HEK293T (cell line): Measurements from ENCODE around the gene CLMP.

Experiments used
- CTCF ChIA-PET: fragments of 350-600 bp; formaldehyde crosslinking; extraction: SDS; loops from one replicate; lab custom pipeline; 2021; ENCODE audit warnings: antibody characterized with exemption, inconsistent platforms; lab: Yijun Ruan, JAX
- POLR2A ChIA-PET: fragments of 350-600 bp; formaldehyde crosslinking; extraction: SDS; loops from one replicate; lab custom pipeline; 2020; ENCODE audit warnings: antibody characterized with exemption, inconsistent platforms; lab: Yijun Ruan, JAX
- DNase-seq: peaks from one replicate; pipeline ENCODE4 v3.0.0; 2012; ENCODE audit warnings: mixed read lengths; ENCODE audit errors: extremely low spot score
- ARNT ChIP-seq: fragments of 450-650 bp; IDR thresholded peaks from 2 replicates; pipeline ENCODE4 v1.6.1; 2017; ENCODE audit warnings: mild to moderate bottlenecking
- BHLHE40 ChIP-seq: fragments of 450-650 bp; IDR thresholded peaks from 2 replicates; pipeline ENCODE4 v1.6.1; 2016; ENCODE audit warnings: mild to moderate bottlenecking, moderate library complexity, borderline replicate concordance
- CTBP1 ChIP-seq: fragments of 450-650 bp; IDR thresholded peaks from 2 replicates; pipeline ENCODE4 v1.6.1; 2016; ENCODE audit warnings: borderline replicate concordance
- ELF4 ChIP-seq: fragments of 450-650 bp; IDR thresholded peaks from 2 replicates; pipeline ENCODE4 v1.6.1; 2017; ENCODE audit warnings: antibody characterized with exemption
- FOXA1 ChIP-seq: fragments of 450-650 bp; IDR thresholded peaks from 2 replicates; pipeline ENCODE4 v1.6.1; 2016; ENCODE audit warnings: mild to moderate bottlenecking
- FOXK2 ChIP-seq: fragments of 450-650 bp; IDR thresholded peaks from 2 replicates; pipeline ENCODE4 v1.6.1; 2016; ENCODE audit warnings: mild to moderate bottlenecking
- FOXM1 ChIP-seq: fragments of 450-650 bp; IDR thresholded peaks from 2 replicates; pipeline ENCODE4 v1.6.1; 2017; ENCODE audit warnings: mild to moderate bottlenecking, borderline replicate concordance
- HDGF ChIP-seq: fragments of 450-650 bp; IDR thresholded peaks from 2 replicates; pipeline ENCODE4 v1.6.1; 2017; ENCODE audit warnings: antibody characterized with exemption, borderline replicate concordance
- L3MBTL2 ChIP-seq: fragments of 450-650 bp; conservative IDR thresholded peaks from 2 replicates; pipeline ENCODE4 v1.6.1; 2016; ENCODE audit warnings: mild to moderate bottlenecking
- NFRKB ChIP-seq: fragments of 450-650 bp; IDR thresholded peaks from 2 replicates; pipeline ENCODE4 v1.6.1; 2016; ENCODE audit warnings: mild to moderate bottlenecking, moderate library complexity
- SP1 ChIP-seq: fragments of 450-650 bp; IDR thresholded peaks from 2 replicates; pipeline ENCODE4 v1.6.1; 2017
- SUZ12 ChIP-seq: fragments of 450-650 bp; IDR thresholded peaks from 2 replicates; pipeline ENCODE4 v1.6.1; 2016; ENCODE audit warnings: mild to moderate bottlenecking
- TARDBP ChIP-seq: fragments of 450-650 bp; IDR thresholded peaks from 2 replicates; pipeline ENCODE4 v1.6.1; 2016
- ZNF384 ChIP-seq: fragments of 450-650 bp; IDR thresholded peaks from 2 replicates; pipeline ENCODE4 v1.6.1; 2016
- TF ChIP-seq, protein P1 (sequence below): fragments of 450-650 bp; IDR thresholded peaks from 2 replicates; pipeline ENCODE4 v1.6.1; 2016

The CLMP gene, protein sequence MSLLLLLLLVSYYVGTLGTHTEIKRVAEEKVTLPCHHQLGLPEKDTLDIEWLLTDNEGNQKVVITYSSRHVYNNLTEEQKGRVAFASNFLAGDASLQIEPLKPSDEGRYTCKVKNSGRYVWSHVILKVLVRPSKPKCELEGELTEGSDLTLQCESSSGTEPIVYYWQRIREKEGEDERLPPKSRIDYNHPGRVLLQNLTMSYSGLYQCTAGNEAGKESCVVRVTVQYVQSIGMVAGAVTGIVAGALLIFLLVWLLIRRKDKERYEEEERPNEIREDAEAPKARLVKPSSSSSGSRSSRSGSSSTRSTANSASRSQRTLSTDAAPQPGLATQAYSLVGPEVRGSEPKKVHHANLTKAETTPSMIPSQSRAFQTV

DNA sequence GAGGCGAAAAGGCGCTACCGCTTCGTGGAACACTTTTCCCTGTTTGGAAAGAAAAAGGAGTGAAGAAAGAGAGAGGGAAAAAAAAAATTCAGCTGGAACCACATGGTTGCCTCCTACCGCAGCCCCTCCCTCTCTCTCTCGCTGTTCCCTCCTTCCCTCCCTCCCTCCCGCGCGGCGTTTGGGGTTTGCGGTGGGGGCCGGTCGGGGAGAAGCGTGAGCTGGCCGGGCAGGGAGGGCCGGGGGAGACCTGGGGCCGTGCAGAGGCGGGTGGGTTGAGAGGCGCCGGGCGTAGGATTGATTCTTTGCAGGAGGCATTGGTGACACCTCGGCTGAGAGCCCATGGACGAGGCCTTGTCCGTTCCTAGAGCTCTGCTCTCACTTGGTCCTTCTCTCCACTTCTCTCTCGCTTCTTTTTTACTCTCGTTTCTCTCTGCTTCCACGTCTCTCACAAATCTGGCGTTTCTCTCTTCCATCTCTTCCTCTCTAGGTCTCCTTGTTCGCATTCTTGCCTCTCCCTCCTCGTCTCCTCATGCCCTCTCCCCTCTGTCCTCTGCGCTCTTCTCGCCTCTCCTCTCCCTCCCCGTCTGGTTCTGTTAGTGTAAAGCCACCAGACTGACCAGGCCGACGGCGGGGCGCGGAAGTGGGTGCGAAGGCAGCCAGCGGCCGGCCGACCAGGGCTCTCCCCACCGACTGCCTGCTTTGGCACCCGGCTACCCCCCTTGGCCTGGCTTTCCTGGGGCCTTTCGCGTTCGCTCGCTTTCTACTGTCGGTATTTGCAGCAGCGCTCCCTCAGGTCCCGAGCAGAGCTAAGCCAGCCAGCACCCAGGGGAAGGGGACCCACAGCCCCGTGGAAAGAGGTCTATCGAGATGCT lies at the start of gene CLMP:
Gene CLMP (minus strand): TSS at position 61 of the 872 bp plus-strand sequence. CDS start 308 bp downstream, outside the sequence.
- CTCF ChIA-PET, result no interaction called here
- no peak for DNase-seq
- POLR2A ChIA-PET, result interaction anchor here (1.3 kb wide), 1 partner anchor 33 kb away, joined by 3 read pairs; no protein-coding TSS in a partner anchor
- TF ChIP-seq ZNF384 (no peak), L3MBTL2 (peak; percentile 82)

DNA sequence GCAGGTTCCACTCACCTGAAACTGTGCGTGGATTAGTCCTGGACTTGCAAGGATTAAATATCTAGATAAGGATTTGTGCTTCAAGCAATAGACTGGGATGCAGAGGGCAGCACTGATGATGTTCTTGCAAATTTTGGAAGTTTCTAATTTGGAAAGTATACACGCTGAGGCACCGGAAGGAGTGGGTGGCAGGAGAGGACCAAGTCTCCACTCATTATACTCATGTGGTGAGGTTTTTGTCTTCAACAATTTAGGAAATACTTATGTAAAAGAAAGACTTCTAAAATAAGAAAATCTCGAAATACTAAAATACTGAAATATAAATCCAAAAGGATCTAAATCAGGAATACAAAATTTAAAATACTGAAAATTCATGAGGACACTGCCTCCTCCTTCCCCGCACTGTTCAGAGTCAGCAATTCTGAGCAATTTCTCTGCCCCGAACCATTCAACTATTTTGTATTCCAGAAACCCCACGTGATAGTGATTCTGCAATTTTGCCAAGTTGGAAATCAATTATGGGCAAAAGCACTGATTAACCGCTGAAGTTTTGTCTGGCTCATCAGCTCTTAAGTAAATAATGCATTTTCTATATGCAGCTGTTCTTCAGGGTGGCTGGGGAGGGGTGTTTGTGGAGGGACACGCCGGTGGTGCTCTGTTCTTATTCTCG lies 47.0 kb upstream of the CLMP start:
- DNase-seq, result no peak
- TF ChIP-seq CTBP1, result no peak
- TF ChIP-seq HDGF, result no peak
- no peak for TF ChIP-seq TARDBP
- no peak for TF ChIP-seq ARNT
- no peak for TF ChIP-seq SUZ12
- TF ChIP-seq FOXM1, result no peak
- TF ChIP-seq SP1, result no peak
- TF ChIP-seq BHLHE40, result no peak
- no peak for TF ChIP-seq L3MBTL2
- TF ChIP-seq ELF4, result no peak
- TF ChIP-seq FOXA1, result no peak
- POLR2A ChIA-PET, result no interaction called here
- CTCF ChIA-PET, result interaction anchor here (1.0 kb wide), 1 partner anchor 19 kb away, joined by 4 read pairs; no protein-coding TSS in a partner anchor

DNA sequence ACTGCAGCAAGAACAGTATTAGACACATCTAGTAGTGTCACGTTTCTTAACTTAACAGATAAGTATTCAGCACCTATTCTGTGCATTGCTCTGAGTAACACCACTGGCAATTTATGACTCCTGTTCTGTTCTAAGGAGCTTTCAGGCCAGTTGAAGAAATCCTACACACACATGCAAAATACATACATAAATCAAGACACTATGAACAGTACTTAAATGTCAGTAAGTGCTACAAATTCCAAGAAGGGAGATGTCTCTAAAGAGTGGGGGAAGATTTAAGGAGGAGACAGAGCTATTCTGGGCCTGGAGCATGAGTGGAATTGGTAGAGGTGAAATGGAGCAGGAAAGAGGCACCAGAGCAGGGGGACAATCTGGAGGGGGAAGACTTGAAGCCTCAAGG lies 46.2 kb upstream of the CLMP start:
- POLR2A ChIA-PET, result no interaction called here
- no peak for DNase-seq
- CTCF ChIA-PET, result no interaction called here
- TF ChIP-seq L3MBTL2 (no peak), TARDBP (no peak)
- TF ChIP-seq, protein P1, sequence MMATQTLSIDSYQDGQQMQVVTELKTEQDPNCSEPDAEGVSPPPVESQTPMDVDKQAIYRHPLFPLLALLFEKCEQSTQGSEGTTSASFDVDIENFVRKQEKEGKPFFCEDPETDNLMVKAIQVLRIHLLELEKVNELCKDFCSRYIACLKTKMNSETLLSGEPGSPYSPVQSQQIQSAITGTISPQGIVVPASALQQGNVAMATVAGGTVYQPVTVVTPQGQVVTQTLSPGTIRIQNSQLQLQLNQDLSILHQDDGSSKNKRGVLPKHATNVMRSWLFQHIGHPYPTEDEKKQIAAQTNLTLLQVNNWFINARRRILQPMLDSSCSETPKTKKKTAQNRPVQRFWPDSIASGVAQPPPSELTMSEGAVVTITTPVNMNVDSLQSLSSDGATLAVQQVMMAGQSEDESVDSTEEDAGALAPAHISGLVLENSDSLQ, result peak; percentile 51

DNA sequence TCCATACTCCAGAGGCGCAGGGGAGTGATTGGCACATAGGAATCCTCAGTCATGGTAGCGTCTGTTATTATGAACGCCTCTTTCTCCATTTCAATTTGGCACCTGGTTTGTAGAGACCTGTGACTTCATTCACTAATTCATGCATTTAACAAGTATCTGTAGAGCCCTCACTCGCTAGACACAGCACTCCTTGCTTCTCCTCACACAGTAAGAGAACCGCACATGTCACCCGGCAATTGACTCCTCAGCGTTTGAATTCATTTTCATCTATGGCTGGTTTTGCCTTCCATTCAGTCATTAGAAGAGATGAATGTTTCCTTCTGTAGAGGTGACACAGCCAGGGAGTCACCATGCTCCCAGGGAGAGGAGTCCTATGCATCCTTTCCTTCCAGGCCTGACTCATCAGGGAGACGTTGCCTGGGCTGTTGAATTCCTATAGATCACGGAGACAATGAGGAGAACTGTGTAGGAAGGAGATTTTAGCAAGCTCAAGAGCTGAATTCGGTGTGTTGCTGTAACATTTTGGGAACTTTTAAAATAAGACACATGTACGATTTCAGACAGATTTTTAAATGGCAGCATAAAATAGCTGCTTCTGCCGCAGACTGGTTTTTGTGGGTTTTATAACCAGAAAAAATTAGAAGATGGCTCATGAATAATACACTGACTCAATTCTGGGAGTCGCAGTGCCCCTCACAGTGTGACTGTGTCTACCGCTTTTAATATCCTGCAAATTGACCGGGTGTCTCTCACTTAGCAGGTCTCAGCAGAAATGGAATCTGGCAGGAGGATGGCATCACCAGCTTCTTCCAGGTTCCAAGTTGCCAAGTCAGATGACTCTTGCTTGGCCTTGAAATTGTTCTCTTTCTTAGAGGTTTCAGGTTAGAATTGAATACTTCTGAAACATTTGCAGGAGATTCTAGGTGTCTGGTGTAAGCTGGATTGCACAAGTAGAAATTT lies 44.4 kb upstream of the CLMP start:
- TF ChIP-seq HDGF (no peak), ELF4 (no peak), FOXA1 (no peak), FOXM1 (no peak)
- DNase-seq, result no peak
- ChIA-PET CTCF (interaction anchor here (1.3 to 1.9 kb wide), 3 partner anchors 22 to 137 kb away, joined by 3 to 7 read pairs (median 7); no protein-coding TSS in a partner anchor), POLR2A (no interaction called here)

DNA sequence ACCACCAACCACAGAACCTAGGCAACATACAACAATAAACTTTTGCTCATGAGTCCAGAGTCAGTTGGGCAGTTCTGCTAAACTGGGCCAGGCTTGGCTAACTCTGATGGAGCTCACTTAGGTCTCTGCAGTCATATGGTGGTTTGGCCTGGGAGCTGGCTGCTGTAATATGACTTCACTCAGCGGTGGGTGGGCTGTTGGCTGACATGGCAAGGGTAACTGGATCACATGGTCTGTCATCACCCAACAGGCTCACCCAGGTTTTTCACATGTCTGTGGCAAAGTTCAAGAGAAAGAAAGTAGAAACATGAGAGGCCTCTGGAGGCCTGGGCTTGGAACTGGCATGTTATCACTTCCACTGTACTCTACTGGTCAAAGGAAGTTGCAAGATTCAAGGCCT lies 43.2 kb upstream of the CLMP start:
- TF ChIP-seq HDGF, result no peak
- no peak for TF ChIP-seq FOXM1
- TF ChIP-seq TARDBP, result no peak
- CTCF ChIA-PET, result interaction anchor here (1.9 kb wide), 1 partner anchor 23 kb away, joined by 7 read pairs; no protein-coding TSS in a partner anchor
- no peak for DNase-seq
- POLR2A ChIA-PET, result no interaction called here

DNA sequence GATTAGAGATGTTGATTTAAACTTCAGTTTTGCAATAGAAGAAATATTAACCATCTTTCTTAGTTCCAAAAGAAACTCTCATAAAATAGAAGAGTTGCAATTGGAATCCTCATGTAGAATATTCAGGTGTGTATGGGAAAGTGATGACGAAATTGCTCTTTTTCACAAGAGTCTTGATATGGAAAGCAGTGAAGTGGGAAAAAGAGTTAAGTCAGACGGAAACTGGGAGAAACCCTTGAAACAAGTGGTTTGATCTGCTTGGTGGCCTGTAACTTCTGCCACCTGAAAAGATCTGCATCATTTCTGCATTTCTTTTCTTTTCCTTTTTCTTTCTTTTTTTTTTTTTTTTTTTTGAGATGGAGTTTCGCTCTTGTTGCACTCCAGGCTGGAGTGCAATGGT lies 41.8 kb upstream of the CLMP start:
- no peak for TF ChIP-seq FOXM1
- TF ChIP-seq, protein P1, result no peak
- no peak for TF ChIP-seq ZNF384
- TF ChIP-seq FOXK2, result no peak
- no peak for TF ChIP-seq ELF4
- no peak for TF ChIP-seq TARDBP
- TF ChIP-seq HDGF, result no peak
- no peak for TF ChIP-seq NFRKB
- no peak for TF ChIP-seq L3MBTL2
- DNase-seq, result no peak
- POLR2A ChIA-PET, result no interaction called here
- CTCF ChIA-PET, result interaction anchor here (0.6 kb wide), 1 partner anchor 17 kb away, joined by 4 read pairs; no protein-coding TSS in a partner anchor
